Stimulated activated CD4-positive, alpha-beta T cell treated with anti-CD3 and anti-CD28 coated beads, Interleukin-15, amount 100 ng/mL, for 1 hour (primary cell): ENCODE results near the gene RAPSN.
A peak's percentile ranks its signal among the peaks of the same experiment; 100 is the strongest.

Experiments used
- DNase-seq, 2 donors: peaks; one replicate each; pipeline ENCODE4 v3.0.0-alpha.2; 2020; ENCODE audit warnings: low read depth in 1 of 2, low spot score in 1 of 2

RAPSN gene

GRCh38 chr11:47466201-47466600, 17.3 kb upstream of the RAPSN start:
- DNase-seq: no peak

GRCh38 chr11:47464483-47464882, 15.5 kb upstream of the RAPSN start:
- no peak for DNase-seq

- DNase-seq: no peak
These were observed 12.9 kb upstream of the RAPSN start for GRCh38 chr11:47461876-47462275.

- DNase-seq: no peak
These were observed 11.8 kb upstream of the RAPSN start for GRCh38 chr11:47460571-47461235.

- peak; percentile 19 to 24 for DNase-seq
These were observed 5.3 kb upstream of the RAPSN start for GRCh38 chr11:47454258-47454671.

- DNase-seq: no peak
These were observed 4.4 kb upstream of the RAPSN start for GRCh38 chr11:47453365-47453764.

DNA sequence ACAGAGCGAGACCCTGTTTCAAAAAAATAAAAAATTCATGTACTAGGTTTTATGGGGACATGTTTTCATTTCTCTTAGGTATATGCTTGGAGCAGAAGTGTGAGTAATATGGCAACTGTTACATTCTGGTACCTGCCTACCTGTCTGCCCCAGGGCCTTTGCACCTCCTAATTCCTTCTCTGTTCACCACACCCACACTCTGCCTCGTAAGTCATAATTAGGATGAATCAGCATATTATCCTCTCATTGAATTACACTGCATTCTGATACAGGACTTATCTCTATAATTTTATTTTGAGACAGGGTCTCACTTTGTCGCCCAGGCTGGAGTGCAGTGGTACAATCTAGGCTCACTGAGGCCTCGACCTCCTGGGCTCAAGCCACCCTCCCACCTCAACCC, 3.1 kb upstream of the RAPSN start:
- no peak for DNase-seq

DNA sequence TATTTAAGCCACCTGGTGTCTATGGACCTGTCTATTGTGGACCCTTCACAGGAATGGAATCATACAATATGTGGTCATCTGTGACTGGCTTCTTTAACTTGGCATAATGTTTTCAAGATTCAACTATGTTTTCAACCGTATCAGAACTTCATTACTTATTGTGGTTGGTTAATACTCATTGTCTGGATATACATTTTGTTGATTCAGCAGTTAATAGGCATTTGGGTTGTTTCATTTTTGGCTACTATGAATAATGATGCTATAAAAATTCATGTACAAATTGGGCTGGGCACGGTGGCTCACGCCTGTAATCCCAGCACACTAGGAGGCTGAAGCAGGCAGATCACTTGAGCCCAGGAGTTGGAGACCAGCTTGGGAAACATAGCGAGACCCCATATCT, 2.5 kb upstream of the RAPSN start:
- DNase-seq: no peak

DNA sequence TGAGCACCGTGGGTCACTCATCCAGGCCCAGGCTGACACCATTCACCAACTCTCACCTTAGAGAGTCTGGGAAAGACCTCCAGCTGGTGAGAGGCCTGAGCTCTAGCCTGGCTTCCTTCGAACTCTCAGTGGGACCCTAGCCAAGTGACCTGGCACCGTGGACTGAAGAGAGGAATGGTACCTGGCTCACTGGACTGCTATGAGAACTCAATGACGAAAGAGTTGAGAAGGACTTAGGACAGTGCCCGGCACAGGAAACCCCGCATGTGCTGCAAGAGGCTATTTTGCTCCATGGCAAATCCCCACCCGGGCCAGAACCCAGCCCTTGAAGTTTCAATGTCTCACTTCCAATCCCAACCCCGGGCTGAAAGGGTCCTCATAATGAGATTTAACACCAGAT, 605 bp upstream of the RAPSN start:
- no peak for DNase-seq

DNA sequence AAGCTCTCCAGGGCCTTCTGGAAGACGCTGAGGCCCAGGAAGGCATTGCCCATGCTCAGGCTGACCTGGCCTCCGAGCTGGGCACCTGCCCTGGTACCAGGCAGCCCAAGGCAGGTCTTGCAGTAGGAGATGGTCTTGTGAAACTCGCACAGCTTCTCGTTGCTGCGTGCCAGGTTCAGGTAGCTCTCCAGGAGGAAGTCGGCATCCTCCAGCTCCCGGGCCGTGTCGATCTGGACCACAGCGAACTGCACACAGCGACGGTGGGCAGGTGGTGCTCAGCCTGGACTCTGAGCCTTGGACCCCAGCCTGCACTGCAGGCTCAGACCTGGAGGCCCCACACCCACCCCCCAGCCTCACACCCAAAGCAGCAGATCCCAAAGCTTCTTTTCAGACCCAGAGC, 1.0 kb downstream of the RAPSN start:
- DNase-seq: no peak

- DNase-seq: no peak
These were observed 2.1 kb downstream of the RAPSN start for GRCh38 chr11:47446833-47447232.

DNA sequence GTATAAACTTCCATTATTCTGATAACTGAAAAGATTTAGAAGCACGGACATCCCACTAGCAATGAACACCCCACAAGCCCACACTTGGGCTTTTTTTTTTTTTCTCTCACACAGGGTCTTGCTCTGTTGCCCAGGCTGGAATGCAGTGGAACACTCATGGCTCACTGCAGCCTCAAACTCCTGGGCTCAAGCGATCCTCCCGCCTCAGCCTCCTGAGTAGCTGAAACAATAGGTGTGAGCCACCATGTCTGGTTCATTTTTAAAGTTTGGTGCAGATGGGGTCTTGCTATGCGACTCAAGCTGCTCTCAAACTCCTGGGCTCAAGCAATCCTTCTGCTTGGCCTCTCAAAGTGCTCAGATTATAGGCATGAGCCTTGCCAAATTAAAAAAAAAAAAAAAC, 3.1 kb downstream of the RAPSN start:
- DNase-seq: no peak

DNA sequence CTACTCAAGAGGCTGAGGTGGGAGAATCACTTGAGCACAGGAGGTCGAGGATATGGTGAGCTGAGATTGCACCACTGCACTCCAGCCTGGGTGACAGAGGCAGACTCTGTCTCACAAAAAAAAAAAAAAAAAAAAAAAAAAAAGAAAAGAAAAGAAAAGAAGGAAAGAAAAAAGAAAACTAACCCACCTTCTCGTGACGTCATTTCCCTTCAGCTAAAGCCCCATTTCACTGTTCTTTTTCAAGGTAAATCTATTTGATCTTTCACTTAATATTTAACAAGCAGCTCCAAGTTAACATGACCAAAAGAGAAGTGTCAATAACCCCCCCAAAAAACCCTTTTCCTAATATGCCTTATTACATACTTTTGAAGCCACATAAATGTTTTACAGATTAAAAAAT, 5.1 kb downstream of the RAPSN start:
- DNase-seq: no peak

GRCh38 chr11:47443028-47443700, 5.8 kb downstream of the RAPSN start:
- DNase-seq: no peak

DNA sequence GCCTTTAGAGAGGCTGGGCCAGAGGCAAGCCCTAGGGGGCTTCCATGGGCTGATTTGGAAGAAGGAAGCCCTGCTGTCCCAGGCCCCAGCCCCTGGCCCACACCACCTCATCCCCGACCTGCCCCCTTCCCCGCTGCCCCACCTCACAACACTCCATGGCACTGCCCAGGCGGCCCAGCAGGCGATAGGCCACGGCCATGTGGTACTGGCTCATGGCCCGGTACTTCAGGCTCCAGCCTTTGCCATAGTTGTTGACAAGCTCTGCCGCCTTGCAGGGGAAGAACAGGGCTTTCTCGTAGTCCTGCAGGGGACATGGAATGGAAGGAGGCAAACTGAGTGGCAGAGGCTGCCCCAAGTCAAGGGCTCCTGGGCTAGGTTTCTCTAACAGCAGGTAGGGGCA, 6.4 kb downstream of the RAPSN start:
- DNase-seq: no peak

- no peak for DNase-seq
These were observed 7.5 kb downstream of the RAPSN start for GRCh38 chr11:47441421-47441820.

- DNase-seq: no peak
These were observed 8.9 kb downstream of the RAPSN start for GRCh38 chr11:47440054-47440476.

DNA sequence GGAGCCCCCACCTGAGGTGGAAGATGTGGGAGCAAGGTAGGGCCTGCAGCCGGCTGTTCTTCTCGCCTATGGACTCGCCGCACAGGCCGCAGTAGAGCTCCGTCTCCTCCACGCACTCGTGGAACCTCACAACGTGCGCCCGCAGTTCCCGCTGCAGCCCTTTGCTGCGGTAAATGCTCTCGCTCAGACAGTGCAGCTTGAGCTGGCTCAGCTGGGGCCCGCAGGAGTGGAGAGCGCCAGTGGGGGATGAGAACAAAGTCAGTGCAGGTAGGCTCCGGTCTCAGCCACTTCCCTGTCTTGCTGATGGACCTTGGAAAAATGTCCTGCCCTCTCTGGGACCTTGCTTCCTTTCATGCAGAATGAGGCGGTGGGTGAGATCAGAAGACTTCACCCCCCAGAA, 10.2 kb downstream of the RAPSN start:
- DNase-seq: no peak

DNA sequence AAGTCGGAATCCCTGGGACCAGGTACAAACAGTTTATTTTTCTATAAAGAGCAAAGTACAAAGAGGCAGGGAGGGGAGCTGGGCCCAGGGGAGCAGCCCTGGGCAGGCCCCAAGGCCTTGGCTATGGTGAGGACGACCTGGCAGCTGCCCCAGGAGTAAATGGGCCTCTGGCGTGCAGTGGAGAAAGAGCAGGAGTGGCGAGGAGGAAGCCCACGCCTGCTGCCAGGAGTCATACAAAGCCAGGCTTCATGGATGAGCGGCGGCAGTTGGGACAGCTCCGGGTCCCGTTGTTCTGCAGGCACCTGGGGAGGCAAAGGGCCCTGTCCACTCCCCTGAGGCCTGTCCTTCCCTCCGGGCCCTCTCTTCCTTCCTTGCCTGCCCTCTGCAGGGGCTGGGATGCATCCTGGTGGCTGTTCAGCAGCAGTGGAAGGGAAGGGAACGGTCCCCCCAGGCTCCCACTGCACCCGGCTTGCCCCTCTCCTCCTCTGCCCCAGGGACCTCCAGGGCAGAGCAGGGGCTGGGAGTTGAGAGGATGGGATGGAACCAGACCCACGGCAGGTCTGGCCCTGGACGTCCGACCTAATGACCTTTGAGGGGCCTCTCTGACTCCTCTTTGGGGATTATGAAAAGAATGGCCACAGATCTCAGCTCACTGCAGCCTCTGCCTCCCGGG, 11.1 kb downstream of the RAPSN start:
- no peak for DNase-seq

GRCh38 chr11:47437218-47437745, 11.7 kb downstream of the RAPSN start:
- DNase-seq: no peak

DNA sequence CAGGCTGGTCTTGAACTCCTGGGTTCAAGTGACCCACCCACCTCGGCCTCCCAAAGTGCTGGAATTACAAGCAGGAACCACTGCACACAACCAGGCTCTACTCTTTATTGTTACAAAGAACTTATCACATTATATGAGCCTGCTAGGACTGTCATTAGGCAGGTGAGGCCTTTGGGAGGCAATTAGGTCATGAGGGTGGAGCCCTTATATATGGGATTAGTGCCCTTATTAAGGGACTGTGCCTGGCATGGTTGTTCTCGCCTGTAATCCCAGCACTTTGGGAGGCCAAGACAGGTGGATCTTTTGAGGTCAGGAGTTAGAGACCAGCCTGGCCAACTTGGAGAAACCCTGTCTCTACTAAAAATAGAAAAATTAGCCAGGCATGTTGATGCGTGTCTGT, 12.2 kb downstream of the RAPSN start:
- DNase-seq: no peak

- no peak for DNase-seq
These were observed 13.2 kb downstream of the RAPSN start for GRCh38 chr11:47435687-47436086.
